H1 (cell line): ENCODE data around the gene MRS2. TPM values are rescaled to one million over a fixed set of nuclear protein-coding genes. Genes with fewer than 3 reads are reported as not detected.

ENCODE experiments used
- CTCF ChIA-PET: fragments of 300-600 bp; sonication (Branson Sonifier 250); formaldehyde crosslinking; loops from one replicate; lab custom pipeline; 2021; ENCODE audit not compliant: partially characterized antibody; lab: Charles Lee
- POLR2A ChIA-PET: fragments of 300-600 bp; sonication (Branson Sonifier 250); formaldehyde crosslinking; loops from one replicate; lab custom pipeline; 2021; ENCODE audit warnings: inconsistent platforms; ENCODE audit not compliant: partially characterized antibody; lab: Charles Lee
- DNase-seq, 2 experiments: peaks; one replicate each; pipeline versions ENCODE4 v3.0.0 to v3.0.0-alpha.2; 2010 to 2022; ENCODE audit warnings: low spot score in 2 of 2, low read depth in 1 of 2, mixed read lengths in 1 of 2
- FAIRE-seq: peaks from 2 replicates; lab custom pipeline; 2011; peaks lifted over from hg19 to GRCh38; lab: Jason Lieb, UNC
- H2AFZ ChIP-seq: 2 replicates; pipeline ENCODE4 v1.8.1; 2012; ENCODE audit warnings: low read length, inconsistent platforms
- H2AK5ac ChIP-seq: 2 replicates; pipeline ENCODE4 v1.6.1; 2013; ENCODE audit warnings: low read depth, low read length
- H2BK120ac ChIP-seq: replicated peaks from 2 replicates; pipeline ENCODE3; 2013; ENCODE audit warnings: low read depth, low read length, inconsistent platforms
- H2BK12ac ChIP-seq: 2 replicates; pipeline ENCODE4 v1.6.1; 2013; ENCODE audit warnings: low read depth, low read length
- H2BK15ac ChIP-seq: 2 replicates; pipeline ENCODE4 v1.6.1; 2013; ENCODE audit warnings: low read length
- H2BK20ac ChIP-seq: 2 replicates; pipeline ENCODE4 v1.6.1; 2013; ENCODE audit warnings: low read length
- H2BK5ac ChIP-seq: 2 replicates; pipeline ENCODE4 v1.6.1; 2013; ENCODE audit warnings: low read depth, low read length
- H3K14ac ChIP-seq: 2 replicates; pipeline ENCODE4 v1.6.1; 2013; ENCODE audit warnings: inconsistent platforms; ENCODE audit not compliant: insufficient read length
- H3K18ac ChIP-seq: 2 replicates; pipeline ENCODE4 v1.6.1; 2013; ENCODE audit warnings: low read length; ENCODE audit errors: extremely low read depth
- H3K23ac ChIP-seq: 2 replicates; pipeline ENCODE4 v1.6.1; 2013; ENCODE audit warnings: inconsistent platforms; ENCODE audit not compliant: insufficient read length
- H3K23me2 ChIP-seq: 2 replicates; pipeline ENCODE4 v1.6.1; 2013; ENCODE audit warnings: low read depth, low read length
- H3K27ac ChIP-seq: 2 replicates; pipeline ENCODE4 v1.6.1; 2011; ENCODE audit warnings: low read depth, low read length, inconsistent platforms
- H3K27me3 ChIP-seq, 4 experiments: replicated peaks in 1 of 4; 1 replicate in 1 of 4; 2 replicates in 3 of 4; pipeline versions ENCODE4 v1.6.1 to v1.8.1; 2011 to 2013; ENCODE audit warnings: low read length in 3 of 4, mild to moderate bottlenecking in 3 of 4, inconsistent platforms in 2 of 4, mixed read lengths in 2 of 4, moderate library complexity in 1 of 4; ENCODE audit not compliant: control insufficient read depth in 3 of 4, insufficient read depth in 3 of 4; ENCODE audit errors: extremely low read depth in 1 of 4
- H3K36me3 ChIP-seq, 4 experiments: 2 replicates each; pipeline versions ENCODE4 v1.6.1 to v1.8.1; 2011 to 2013; ENCODE audit warnings: mild to moderate bottlenecking in 4 of 4, low read length in 3 of 4, moderate library complexity in 2 of 4, control low read depth in 1 of 4, inconsistent platforms in 1 of 4; ENCODE audit not compliant: insufficient read depth in 4 of 4, control insufficient read depth in 2 of 4
- H3K4ac ChIP-seq: replicated peaks from 2 replicates; pipeline ENCODE3; 2013; ENCODE audit warnings: low read length, low read depth, mixed read lengths, inconsistent platforms; ENCODE audit not compliant: insufficient read length
- H3K4me1 ChIP-seq, 4 experiments: replicated peaks in 1 of 4; 1 replicate in 1 of 4; 2 replicates in 3 of 4; pipeline versions ENCODE4 v1.6.1 to v1.8.1; 2011 to 2013; ENCODE audit warnings: low read length in 3 of 4, inconsistent platforms in 2 of 4, mixed read lengths in 1 of 4; ENCODE audit not compliant: insufficient read depth in 4 of 4, control insufficient read depth in 3 of 4
- H3K4me2 ChIP-seq, 2 experiments: 2 replicates each; pipeline versions ENCODE4 v1.6.1 to v1.8.1; 2011 to 2013; ENCODE audit warnings: low read depth in 2 of 2, low read length in 2 of 2, control low read depth in 1 of 2, inconsistent platforms in 1 of 2, mild to moderate bottlenecking in 1 of 2; ENCODE audit not compliant: insufficient read depth in 1 of 2
- H3K4me3 ChIP-seq, 4 experiments: fragments of 200-600, 300-600 bp in 1 of 4; sonication (generic), shearing (Covaris generic), sonication (Bioruptor Twin) in 1 of 4; 2 replicates each; pipeline versions ENCODE4 v1.5.1 to v1.8.1; 2011 to 2016; ENCODE audit warnings: low read length in 4 of 4, low read depth in 3 of 4, control low read depth in 2 of 4, inconsistent platforms in 2 of 4, mild to moderate bottlenecking in 2 of 4, mixed read lengths in 1 of 4, moderate library complexity in 1 of 4; ENCODE audit not compliant: insufficient read depth in 2 of 4; ENCODE audit errors: extremely low read depth in 1 of 4
- H3K56ac ChIP-seq: replicated peaks from 2 replicates; pipeline ENCODE3; 2013; ENCODE audit warnings: low read depth, mild to moderate bottlenecking, mixed read lengths, low read length, inconsistent platforms; ENCODE audit not compliant: insufficient read length
- H3K79me1 ChIP-seq: 2 replicates; pipeline ENCODE4 v1.6.1; 2013; ENCODE audit warnings: low read depth, low read length, control low read depth
- H3K79me2 ChIP-seq, 2 experiments: 2 replicates each; pipeline versions ENCODE4 v1.6.1 to v1.8.1; 2012 to 2013; ENCODE audit warnings: low read length in 2 of 2, mild to moderate bottlenecking in 2 of 2, inconsistent platforms in 1 of 2; ENCODE audit not compliant: insufficient read depth in 2 of 2, control insufficient read depth in 1 of 2
- H3K9ac ChIP-seq, 4 experiments: replicated peaks in 1 of 4; 1 replicate in 1 of 4; 2 replicates in 3 of 4; pipeline versions ENCODE4 v1.6.1 to v1.8.1; 2011 to 2013; ENCODE audit warnings: low read depth in 3 of 4, low read length in 3 of 4, control low read depth in 2 of 4, mild to moderate bottlenecking in 2 of 4, moderate library complexity in 2 of 4, inconsistent platforms in 1 of 4; ENCODE audit errors: extremely low read depth in 1 of 4
- H3K9me3 ChIP-seq, 2 experiments: 2 replicates each; pipeline versions ENCODE4 v1.6.1 to v1.8.1; 2012 to 2013; ENCODE audit warnings: mild to moderate bottlenecking in 2 of 2, moderate library complexity in 2 of 2, control low read depth in 1 of 2, inconsistent platforms in 1 of 2, low read depth in 1 of 2, low read length in 1 of 2, mixed read lengths in 1 of 2; ENCODE audit not compliant: insufficient read depth in 2 of 2
- H4K20me1 ChIP-seq, 2 experiments: replicated peaks in 1 of 2; 2 replicates each; pipeline versions ENCODE3 to v1.8.1; 2011 to 2013; ENCODE audit warnings: inconsistent platforms in 2 of 2, low read length in 2 of 2, mild to moderate bottlenecking in 1 of 2; ENCODE audit not compliant: insufficient read depth in 2 of 2, control insufficient read depth in 1 of 2
- H4K5ac ChIP-seq: 2 replicates; pipeline ENCODE4 v1.6.1; 2013; ENCODE audit warnings: low read length, low read depth, mixed read lengths, inconsistent platforms; ENCODE audit not compliant: insufficient read length
- H4K8ac ChIP-seq: 2 replicates; pipeline ENCODE4 v1.8.0; 2013; ENCODE audit warnings: mild to moderate bottlenecking, moderate library complexity, low read length, inconsistent platforms; ENCODE audit not compliant: insufficient read depth; ENCODE audit errors: extremely low read depth
- H4K91ac ChIP-seq: replicated peaks from 2 replicates; pipeline ENCODE3; 2013; ENCODE audit warnings: low read length, mixed read lengths, inconsistent platforms; ENCODE audit not compliant: insufficient read length
- ASH2L ChIP-seq: fragments of 200-600, 300-600 bp; sonication (generic); IDR thresholded peaks from one replicate; pipeline ENCODE4 v1.7.1; 2017; ENCODE audit warnings: low read length
- CBX8 ChIP-seq: fragments of 300-800, 300-1000 bp; sonication (generic); IDR thresholded peaks from 2 replicates; pipeline ENCODE4 v1.7.1; 2016; ENCODE audit warnings: low read depth, low read length, borderline replicate concordance
- CEBPB ChIP-seq: IDR thresholded peaks from 2 replicates; pipeline ENCODE4 v1.6.1; 2012; ENCODE audit warnings: low read depth, low read length
- EP300 ChIP-seq, 2 experiments: IDR thresholded peaks; 1 replicate in 1 of 2; 2 replicates in 1 of 2; pipeline ENCODE4 v1.6.1; 2011 to 2012; ENCODE audit warnings: low read depth in 2 of 2, low read length in 2 of 2, mild to moderate bottlenecking in 2 of 2, borderline replicate concordance in 1 of 2, inconsistent platforms in 1 of 2, moderate library complexity in 1 of 2
- FOSL1 ChIP-seq: IDR thresholded peaks from 2 replicates; pipeline ENCODE4 v1.6.1; 2011; ENCODE audit warnings: mild to moderate bottlenecking, low read depth, low read length, moderate library complexity; ENCODE audit not compliant: insufficient read depth
- HDAC2 ChIP-seq, 2 experiments: fragments of 300-600 bp in 1 of 2; sonication (generic) in 1 of 2; IDR thresholded peaks; 2 replicates each; pipeline ENCODE4 v1.6.1; 2011 to 2012; ENCODE audit warnings: low read depth in 2 of 2, low read length in 2 of 2, mild to moderate bottlenecking in 2 of 2, moderate library complexity in 2 of 2, borderline replicate concordance in 1 of 2, inconsistent platforms in 1 of 2
- JUND ChIP-seq: IDR thresholded peaks from 2 replicates; pipeline ENCODE4 v1.6.1; 2011; ENCODE audit warnings: mild to moderate bottlenecking, improper control_type of control experiment, low read length
- KDM1A ChIP-seq: fragments of 200-600, 300-600 bp; sonication (generic); IDR thresholded peaks from 2 replicates; pipeline ENCODE4 v1.7.1; 2016; ENCODE audit warnings: mild to moderate bottlenecking, low read length, borderline replicate concordance
- KDM5A ChIP-seq: fragments of 200-600 bp; IDR thresholded peaks from 2 replicates; pipeline ENCODE4 v1.7.1; 2012; ENCODE audit warnings: mild to moderate bottlenecking, low read length, inconsistent platforms, mixed read lengths
- NANOG ChIP-seq: IDR thresholded peaks from 2 replicates; pipeline ENCODE4 v1.6.1; 2011; ENCODE audit warnings: low read length, low read depth, mild to moderate bottlenecking, inconsistent platforms; ENCODE audit not compliant: insufficient read depth, poor library complexity, severe bottlenecking
- RBBP5 ChIP-seq: IDR thresholded peaks from 2 replicates; pipeline ENCODE4 v1.7.1; 2012; ENCODE audit warnings: low read depth, mild to moderate bottlenecking, inconsistent platforms, low read length, moderate library complexity, borderline replicate concordance
- SP4 ChIP-seq: IDR thresholded peaks from 2 replicates; pipeline ENCODE4 v1.6.1; 2012; ENCODE audit warnings: low read length, inconsistent platforms
- TAF1 ChIP-seq: IDR thresholded peaks from 2 replicates; pipeline ENCODE4 v1.6.1; 2011; ENCODE audit warnings: mild to moderate bottlenecking, low read depth, low read length
- TAF7 ChIP-seq: optimal IDR thresholded peaks from 2 replicates; pipeline ENCODE3; 2011; ENCODE audit warnings: low read depth, mild to moderate bottlenecking, inconsistent platforms, low read length, moderate library complexity, borderline replicate concordance
- WGBS, 2 experiments: shearing (Covaris generic) in 1 of 2; methylation state at CpG; one replicate each; pipeline versions ENCODE4 v1.1.6 to v1.1.7; 2013 to 2015; ENCODE audit warnings: low lambda C conversion rate in 2 of 2, mixed read lengths in 2 of 2, inconsistent platforms in 1 of 2, low coverage in 1 of 2, missing lambda C conversion rate in 1 of 2; ENCODE audit not compliant: insufficient replicate concordance in 2 of 2, insufficient coverage in 1 of 2, insufficient read length in 1 of 2; ENCODE audit errors: extremely low coverage in 1 of 2, missing lambda C conversion rate in 1 of 2; 5-methylcytosine and 5-hydroxymethylcytosine counted together
- polyA plus RNA-seq, 7 experiments: library from polyadenylated mRNA; depleted of rRNA in 3 of 7; stranded (reverse) in 5 of 7; unstranded in 2 of 7; fragments of >200 nt in 5 of 7; fragments of 200-250 nt in 2 of 7; gene quantifications; 1 replicate in 5 of 7; 2 replicates in 1 of 7; 4 replicates in 1 of 7; pipeline versions ENCODE4 v1.2.1 to v1.2.3, GENCODE V29; 2011 to 2013; ENCODE audit warnings: missing spikeins in 2 of 7, mixed read lengths in 2 of 7
- total RNA-seq: library from RNA; stranded (reverse); fragmentation: NEBNext Ultra II Directional; extraction: Animal tissue kit (Norgen Biotek cat#: 25700); gene quantifications from 2 replicates; pipeline ENCODE4 v1.2.1, GENCODE V29; 2021

Gene MRS2
- total and polyA plus RNA-seq, 2 of the 8 experiments (the other 6 are each of a cell fraction or from before 2014, with no cell fraction given): 51.2 to 67.5 TPM

- Histone ChIP-seq H3K9me3 (no peaks in the 10 kb centered on the region), H2BK20ac (no peak overlapping the region), H2BK5ac (no peak overlapping the region), H3K36me3 (peaks cover 8 to 94% (median 46%) of the 10 kb centered on the region in 4 experiments; a peak in 7 of 8 replicates), H2AFZ (no peak overlapping the region), H3K4me3 (no peak overlapping the region), H3K4ac (no peak overlapping the region), H4K8ac (no peak overlapping the region), H3K79me1 (no peaks in the 10 kb centered on the region), H3K9ac (no peak overlapping the region), H2BK120ac (no peak overlapping the region), H3K27ac (no peak overlapping the region), H3K23ac (no peak overlapping the region), H4K5ac (no peak overlapping the region), H3K27me3 (no peaks in the 10 kb centered on the region), H3K4me2 (no peak overlapping the region), H3K56ac (no peak overlapping the region), H3K79me2 (peaks cover 0 to 51% of the 10 kb centered on the region in 2 experiments; a peak in 2 of 4 replicates), H2BK12ac (no peak overlapping the region), H2AK5ac (no peak overlapping the region), H3K18ac (no peak overlapping the region), H2BK15ac (no peak overlapping the region), H4K20me1 (peaks cover 2 to 4% of the 10 kb centered on the region in 2 experiments), H3K23me2 (no peaks in the 10 kb centered on the region; the same call in 1 of the 2 replicates), H3K14ac (no peak overlapping the region), H3K4me1 (no peaks in the 10 kb centered on the region; a peak in 1 of 7 replicates), H4K91ac (no peak overlapping the region)
- ChIA-PET POLR2A (interaction anchor here (0.7 to 6.7 kb wide), 3 partner anchors 8 to 14 kb away, joined by 3 to 33 read pairs (median 9); partner anchors contain the start of gene MRS2), CTCF (interaction anchor here (0.9 to 1.1 kb wide), 3 partner anchors 14 to 21 kb away, joined by 3 to 4 read pairs (median 3); no protein-coding TSS in a partner anchor)
- DNase-seq (no peak), FAIRE-seq (no peak)
- 90% methylated on average over 3 of the region's 3 CpGs; no CpG with 5 or more reads in 1 of the 2 experiments for WGBS, 2 experiments
- TF ChIP-seq RBBP5 (no peak), HDAC2 (IDR thresholded peaks at IDR 0.05; ENCODE audit: borderline replicate concordance in 1 of 2, low read depth in 2 of 2, low read length in 2 of 2) (no peak), EP300 (IDR thresholded peaks at IDR 0.05; ENCODE audit: borderline replicate concordance in 1 of 2, low read depth in 2 of 2, low read length in 2 of 2) (no peak), SP4 (no peak), TAF1 (no peak), JUND (no peak), KDM5A (no peak), FOSL1 (no peak), NANOG (no peak), KDM1A (no peak), CBX8 (no peak), TAF7 (no peak), CEBPB (no peak), ASH2L (no peak)
Measured at GRCh38 chr6:24410622-24411021, 7.9 kb downstream of the MRS2 start.
